ENCODE measurements around the gene SMC1A. TPM values are rescaled to one million over a fixed set of nuclear protein-coding genes. Genes with fewer than 3 reads are reported as not detected.

Gene SMC1A
- total RNA-seq, 1 donor from 2014 or later = 35.9 TPM

DNA sequence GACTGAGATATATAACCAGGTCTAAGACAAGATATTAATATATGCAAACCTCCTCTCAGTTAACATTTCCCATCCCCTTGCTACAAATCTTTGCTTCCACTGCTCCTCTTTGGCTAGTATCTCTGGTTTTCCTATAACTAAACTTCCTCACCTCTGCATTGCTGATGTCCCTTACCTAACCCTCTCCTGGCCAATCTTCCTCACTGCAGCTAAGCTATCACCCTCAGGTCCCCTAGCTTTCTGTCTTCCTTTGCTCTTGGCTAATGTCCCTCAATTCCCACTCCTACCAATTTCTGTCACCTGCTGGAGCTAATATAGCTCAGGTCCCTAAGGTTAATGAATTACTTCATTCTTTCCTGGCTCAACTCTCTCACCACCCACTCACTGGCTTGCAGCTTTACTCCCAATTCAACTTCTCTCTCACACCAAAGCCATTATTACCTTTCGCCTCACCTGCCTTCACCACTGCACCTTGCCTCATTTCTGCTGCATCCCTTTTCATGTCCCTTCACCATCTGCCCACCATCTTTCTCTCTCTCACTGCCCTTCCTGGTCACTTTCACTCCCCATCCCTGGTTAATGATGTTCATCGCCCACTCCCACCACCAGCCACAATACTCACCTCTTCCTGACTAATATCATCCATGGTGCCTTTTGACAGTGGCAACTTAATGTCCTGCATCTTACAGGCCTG lies 26.7 kb downstream of the SMC1A start:
- H3K4me3 ChIP-seq = no peak overlapping the region
- peaks cover 42% of the 10 kb centered on the region for H3K36me3 ChIP-seq
- H3K9me3 ChIP-seq (replicated peaks) = no peaks in the 10 kb centered on the region
- TF ChIP-seq, protein P1, sequence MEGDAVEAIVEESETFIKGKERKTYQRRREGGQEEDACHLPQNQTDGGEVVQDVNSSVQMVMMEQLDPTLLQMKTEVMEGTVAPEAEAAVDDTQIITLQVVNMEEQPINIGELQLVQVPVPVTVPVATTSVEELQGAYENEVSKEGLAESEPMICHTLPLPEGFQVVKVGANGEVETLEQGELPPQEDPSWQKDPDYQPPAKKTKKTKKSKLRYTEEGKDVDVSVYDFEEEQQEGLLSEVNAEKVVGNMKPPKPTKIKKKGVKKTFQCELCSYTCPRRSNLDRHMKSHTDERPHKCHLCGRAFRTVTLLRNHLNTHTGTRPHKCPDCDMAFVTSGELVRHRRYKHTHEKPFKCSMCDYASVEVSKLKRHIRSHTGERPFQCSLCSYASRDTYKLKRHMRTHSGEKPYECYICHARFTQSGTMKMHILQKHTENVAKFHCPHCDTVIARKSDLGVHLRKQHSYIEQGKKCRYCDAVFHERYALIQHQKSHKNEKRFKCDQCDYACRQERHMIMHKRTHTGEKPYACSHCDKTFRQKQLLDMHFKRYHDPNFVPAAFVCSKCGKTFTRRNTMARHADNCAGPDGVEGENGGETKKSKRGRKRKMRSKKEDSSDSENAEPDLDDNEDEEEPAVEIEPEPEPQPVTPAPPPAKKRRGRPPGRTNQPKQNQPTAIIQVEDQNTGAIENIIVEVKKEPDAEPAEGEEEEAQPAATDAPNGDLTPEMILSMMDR (IDR thresholded peaks at IDR 0.05; ENCODE audit: borderline replicate concordance) = no peak
- DNase-seq = no peak
- no peak overlapping the region for H3K27ac ChIP-seq (replicated peaks)
- H3K27me3 ChIP-seq (ENCODE audit: low read depth) = no peaks in the 10 kb centered on the region
- intact Hi-C loops (cut with micrococcal nuclease) = no loop called here
- H3K4me1 ChIP-seq = no peaks in the 10 kb centered on the region

- DNase-seq = peak; percentile 22
- intact Hi-C loops (cut with micrococcal nuclease) = no loop called here
- Histone ChIP-seq H3K27me3 (ENCODE audit: low read depth) (no peaks in the 10 kb centered on the region), H3K4me3 (no peak overlapping the region), H3K36me3 (peaks cover 48% of the 10 kb centered on the region), H3K27ac (replicated peaks) (no peak overlapping the region), H3K4me1 (no peaks in the 10 kb centered on the region), H3K9me3 (replicated peaks) (no peaks in the 10 kb centered on the region)
- TF ChIP-seq, protein P1 (IDR thresholded peaks at IDR 0.05; ENCODE audit: borderline replicate concordance) = no peak
These were observed 38.9 kb downstream of the SMC1A start for GRCh38 chrX:53383376-53384076.

- Histone ChIP-seq H3K36me3 (peaks cover 63% of the 10 kb centered on the region), H3K4me3 (no peak overlapping the region), H3K4me1 (no peaks in the 10 kb centered on the region), H3K27ac (replicated peaks) (no peak overlapping the region), H3K27me3 (ENCODE audit: low read depth) (no peaks in the 10 kb centered on the region), H3K9me3 (replicated peaks) (no peaks in the 10 kb centered on the region)
- no peak for DNase-seq
- intact Hi-C loops (cut with micrococcal nuclease) = no loop called here
- TF ChIP-seq, protein P1 (IDR thresholded peaks at IDR 0.05; ENCODE audit: borderline replicate concordance) = no peak
These were observed 42.7 kb downstream of the SMC1A start for GRCh38 chrX:53379747-53380146.

DNA sequence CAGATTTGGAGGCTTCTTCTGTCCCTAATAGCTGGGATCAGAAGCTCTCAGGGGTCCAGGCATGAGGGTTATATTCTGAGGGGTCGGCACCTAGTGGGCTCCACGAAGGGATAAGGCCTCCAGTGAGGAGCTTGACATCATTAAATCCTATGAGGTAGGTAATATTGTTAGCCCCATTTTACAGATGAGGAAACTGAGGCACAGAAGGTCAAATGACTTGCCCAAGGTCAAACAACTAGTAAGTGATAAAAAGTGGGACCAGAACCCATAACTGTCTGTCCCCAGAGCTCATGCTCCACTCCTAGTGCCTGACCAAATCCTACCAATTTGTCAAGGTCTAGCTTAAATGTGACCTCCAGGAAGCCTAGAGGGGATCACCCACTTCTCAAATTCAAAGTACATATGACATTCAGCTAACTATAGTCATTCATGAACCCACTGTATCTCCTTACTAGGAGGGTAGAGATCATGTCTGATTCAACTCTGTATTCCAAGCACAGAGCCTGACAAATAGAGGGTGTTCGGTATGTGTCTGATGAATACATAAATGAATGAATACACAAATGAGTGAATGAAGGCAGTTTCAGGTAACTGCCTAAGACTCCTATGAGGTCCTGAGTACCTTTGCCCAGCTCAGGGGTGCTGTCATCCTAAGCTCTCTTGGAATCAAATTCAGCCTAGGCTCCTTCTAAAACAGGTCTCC lies 43.3 kb downstream of the SMC1A start:
- TF ChIP-seq, protein P1 (IDR thresholded peaks at IDR 0.05; ENCODE audit: borderline replicate concordance) = no peak
- Histone ChIP-seq H3K4me1 (no peaks in the 10 kb centered on the region), H3K27me3 (ENCODE audit: low read depth) (no peaks in the 10 kb centered on the region), H3K36me3 (peaks cover 63% of the 10 kb centered on the region), H3K4me3 (no peak overlapping the region), H3K27ac (replicated peaks) (no peak overlapping the region), H3K9me3 (replicated peaks) (no peaks in the 10 kb centered on the region)
- no peak for DNase-seq
- intact Hi-C loops (cut with micrococcal nuclease) = no loop called here

GRCh38 chrX:53377464-53377863 lies 45.0 kb downstream of the SMC1A start:
- Histone ChIP-seq H3K4me1 (no peaks in the 10 kb centered on the region), H3K27ac (replicated peaks) (no peak overlapping the region), H3K27me3 (ENCODE audit: low read depth) (no peaks in the 10 kb centered on the region), H3K9me3 (replicated peaks) (no peaks in the 10 kb centered on the region), H3K36me3 (peaks cover 54% of the 10 kb centered on the region), H3K4me3 (no peak overlapping the region)
- intact Hi-C loops (cut with micrococcal nuclease) = no loop called here
- TF ChIP-seq, protein P1 (IDR thresholded peaks at IDR 0.05; ENCODE audit: borderline replicate concordance) = no peak
- DNase-seq = no peak

All from left ventricle myocardium inferior (tissue), 1 donor.